EL (cell line): Measurements from ENCODE around the gene TFR2.
A peak's percentile ranks its signal among the peaks of the same experiment; 100 is the strongest.

Source experiments
- DNase-seq: peaks from one replicate; pipeline ENCODE4 v3.0.0-alpha.2; 2016

The TFR2 gene

GRCh38 chr7:100611983-100612729 is 29.2 kb downstream of the TFR2 start, which contains the start of gene MOSPD3:
Gene MOSPD3 (plus strand): TSS chr7:100612540. CDS start chr7:100612792, 252 bp downstream.
- peak; percentile 99 for DNase-seq

DNA sequence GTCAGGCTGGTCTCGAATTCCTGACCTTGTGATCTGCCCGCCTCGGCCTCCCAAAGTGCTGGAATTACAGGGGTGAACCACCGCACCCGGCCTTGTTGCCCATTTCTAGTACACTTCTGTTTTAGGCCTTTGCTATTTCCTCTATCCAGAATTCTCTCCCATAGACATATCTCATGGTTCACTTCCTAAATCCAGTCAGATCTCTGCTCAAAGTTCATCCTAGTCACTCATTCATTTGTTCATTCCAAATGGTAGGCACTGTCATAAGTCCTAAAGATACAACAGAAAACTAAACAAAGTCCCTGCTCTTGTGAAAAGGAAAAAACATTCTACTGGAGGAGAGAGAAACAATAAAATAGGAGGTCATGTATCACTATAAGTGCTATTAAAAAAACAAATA is 31.4 kb downstream of the TFR2 start:
- DNase-seq = no peak

- peak; percentile 29 for DNase-seq
These were observed 34.2 kb downstream of the TFR2 start for GRCh38 chr7:100607111-100607510.

- no peak for DNase-seq
These were observed 35.0 kb downstream of the TFR2 start for GRCh38 chr7:100606313-100606712.

- no peak for DNase-seq
These were observed 36.1 kb downstream of the TFR2 start for GRCh38 chr7:100604976-100605911.

- DNase-seq = peak; percentile 87
These were observed 37.0 kb downstream of the TFR2 start for GRCh38 chr7:100604028-100604975.

DNA sequence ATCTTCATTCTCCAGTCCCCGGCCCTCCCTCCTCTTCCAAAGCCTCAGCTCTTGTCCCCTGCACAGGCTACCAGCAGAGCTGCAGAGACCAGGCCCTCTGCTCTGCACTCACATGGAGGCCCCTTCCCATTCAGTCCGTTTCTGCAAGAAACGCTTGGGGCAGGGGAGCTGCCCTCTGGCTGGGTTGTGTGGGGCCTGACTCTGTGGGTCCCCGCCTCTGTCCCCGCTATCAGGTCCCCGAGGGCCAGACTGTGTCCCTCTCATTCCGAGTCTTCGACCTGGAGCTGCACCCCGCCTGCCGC is 37.7 kb downstream of the TFR2 start:
- peak; percentile 59 for DNase-seq

DNA sequence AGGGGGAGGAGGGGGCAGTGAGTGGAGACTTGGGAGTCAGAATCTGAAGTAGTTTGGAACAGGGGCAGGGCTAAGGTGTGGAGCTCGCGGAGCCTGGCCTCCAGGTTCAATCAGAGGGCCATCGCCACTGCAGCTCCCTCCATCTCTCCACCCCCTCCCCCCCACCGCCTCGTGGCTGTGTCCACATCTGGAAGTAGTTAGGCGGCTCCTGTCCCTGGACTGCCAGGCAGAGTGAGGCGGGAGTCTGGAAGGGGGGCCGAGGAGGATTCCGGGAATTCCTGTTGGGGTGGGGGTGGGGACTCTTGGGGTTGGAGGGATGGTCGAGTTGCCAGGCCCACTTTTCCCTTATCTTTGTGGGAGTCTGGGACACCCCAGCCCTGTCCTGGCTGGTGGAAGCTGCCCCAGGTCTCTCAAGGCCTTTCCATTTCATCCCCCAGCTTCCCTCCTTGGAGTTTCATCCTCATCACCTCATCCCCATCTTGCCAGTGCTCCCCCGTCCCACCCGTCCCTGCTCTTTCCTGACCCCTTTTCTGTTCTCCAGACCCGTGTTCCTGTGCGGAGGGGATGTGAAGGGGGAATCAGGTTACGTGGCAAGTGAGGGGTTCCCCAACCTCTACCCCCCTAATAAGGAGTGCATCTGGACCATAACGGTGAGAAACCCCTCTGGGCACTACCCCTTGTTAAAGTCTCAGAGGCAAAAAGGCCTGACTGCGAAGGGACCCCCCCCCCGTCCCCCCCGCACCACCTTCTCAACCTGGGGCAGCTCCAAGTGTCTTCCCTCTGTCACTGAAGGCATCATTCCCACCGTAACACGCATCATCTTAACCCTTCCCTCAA is 38.2 kb downstream of the TFR2 start:
- peak; percentile 94 for DNase-seq

- no peak for DNase-seq
These were observed 40.7 kb downstream of the TFR2 start for GRCh38 chr7:100600730-100601038.

- no peak for DNase-seq
These were observed 41.2 kb downstream of the TFR2 start for GRCh38 chr7:100599911-100600729.

GRCh38 chr7:100598425-100598824 is 42.9 kb downstream of the TFR2 start:
- DNase-seq = no peak

DNA sequence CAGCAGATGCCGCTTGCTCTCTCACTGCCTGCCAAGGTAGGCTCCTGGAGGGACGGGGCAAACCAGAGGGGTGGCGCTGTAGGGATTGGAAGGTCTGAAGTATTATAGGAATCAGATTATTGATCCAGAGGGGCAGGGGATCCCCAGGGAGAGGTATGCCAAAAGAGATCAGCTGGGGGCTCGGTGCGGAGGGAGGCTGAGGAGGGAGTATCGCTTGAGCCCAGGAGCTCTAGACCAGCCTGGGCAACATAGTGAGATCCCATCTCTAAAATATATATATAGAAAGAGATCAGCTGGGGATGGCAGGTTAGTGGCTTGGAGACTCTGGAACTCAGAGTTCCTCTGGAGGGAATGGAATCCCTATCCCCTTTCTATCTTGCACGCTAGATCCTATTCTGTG is 46.2 kb downstream of the TFR2 start:
- DNase-seq = no peak

- DNase-seq = no peak
These were observed 49.8 kb downstream of the TFR2 start for GRCh38 chr7:100591596-100591995.

DNA sequence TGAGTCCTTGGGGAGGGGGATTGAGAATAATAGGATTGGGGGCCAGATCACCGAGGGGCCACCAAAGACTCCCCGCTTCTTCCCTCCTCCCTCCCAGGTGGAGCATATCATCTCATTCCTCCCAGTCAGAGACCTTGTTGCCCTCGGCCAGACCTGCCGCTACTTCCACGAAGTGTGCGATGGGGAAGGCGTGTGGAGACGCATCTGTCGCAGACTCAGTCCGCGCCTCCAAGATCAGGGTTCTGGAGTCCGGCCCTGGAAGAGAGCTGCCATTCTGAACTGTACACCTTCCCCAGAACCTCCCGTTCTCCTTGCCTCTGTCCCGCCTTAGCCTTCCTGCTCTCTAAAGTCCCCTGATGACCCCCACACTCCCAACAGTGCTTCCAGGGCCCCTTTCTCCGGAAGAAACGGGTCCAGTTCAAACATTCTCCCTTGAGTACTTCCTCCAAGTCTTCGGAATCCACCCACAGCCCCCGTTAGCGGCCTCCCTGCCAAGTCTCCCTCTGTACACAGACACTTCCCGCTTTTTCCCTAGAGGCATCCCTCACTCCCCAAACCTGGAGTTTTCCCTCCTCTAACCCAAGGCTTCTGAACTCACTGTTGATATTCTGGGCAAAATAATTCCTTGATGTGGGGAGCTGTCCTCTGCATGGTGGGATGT is 51.1 kb downstream of the TFR2 start:
- no peak for DNase-seq

DNA sequence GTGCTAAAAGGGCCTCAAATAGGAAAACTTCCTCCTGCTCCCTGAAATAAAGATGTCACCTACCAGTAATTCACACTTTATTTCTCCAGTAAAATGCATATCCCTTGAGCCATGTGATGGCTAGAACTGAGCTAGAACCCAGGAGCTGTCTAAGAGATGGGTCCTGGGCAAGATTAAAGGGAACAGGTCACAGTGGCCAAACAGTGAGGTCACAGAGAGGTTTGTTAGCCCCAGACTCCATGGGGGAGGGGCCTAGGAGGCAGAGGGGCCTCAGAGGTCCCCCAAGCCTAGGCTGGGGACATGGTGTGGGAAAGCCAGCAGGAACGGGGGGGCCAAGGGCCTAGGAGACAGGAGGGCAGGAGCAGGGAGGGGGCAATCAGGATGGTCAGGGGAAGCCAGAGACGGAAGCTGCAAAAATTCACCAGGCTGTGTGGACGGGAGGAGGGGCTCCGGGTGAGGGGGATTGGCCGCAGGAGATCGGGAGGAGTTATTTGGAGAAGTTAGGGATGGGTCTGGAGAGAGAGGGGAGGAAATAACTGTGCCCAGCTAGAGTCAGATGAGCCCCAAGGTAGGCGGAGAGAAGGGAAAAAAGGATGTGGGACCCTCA is 51.9 kb downstream of the TFR2 start:
- DNase-seq = no peak

GRCh38 chr7:100588438-100588837 is 52.9 kb downstream of the TFR2 start:
- peak; percentile 40 for DNase-seq

DNA sequence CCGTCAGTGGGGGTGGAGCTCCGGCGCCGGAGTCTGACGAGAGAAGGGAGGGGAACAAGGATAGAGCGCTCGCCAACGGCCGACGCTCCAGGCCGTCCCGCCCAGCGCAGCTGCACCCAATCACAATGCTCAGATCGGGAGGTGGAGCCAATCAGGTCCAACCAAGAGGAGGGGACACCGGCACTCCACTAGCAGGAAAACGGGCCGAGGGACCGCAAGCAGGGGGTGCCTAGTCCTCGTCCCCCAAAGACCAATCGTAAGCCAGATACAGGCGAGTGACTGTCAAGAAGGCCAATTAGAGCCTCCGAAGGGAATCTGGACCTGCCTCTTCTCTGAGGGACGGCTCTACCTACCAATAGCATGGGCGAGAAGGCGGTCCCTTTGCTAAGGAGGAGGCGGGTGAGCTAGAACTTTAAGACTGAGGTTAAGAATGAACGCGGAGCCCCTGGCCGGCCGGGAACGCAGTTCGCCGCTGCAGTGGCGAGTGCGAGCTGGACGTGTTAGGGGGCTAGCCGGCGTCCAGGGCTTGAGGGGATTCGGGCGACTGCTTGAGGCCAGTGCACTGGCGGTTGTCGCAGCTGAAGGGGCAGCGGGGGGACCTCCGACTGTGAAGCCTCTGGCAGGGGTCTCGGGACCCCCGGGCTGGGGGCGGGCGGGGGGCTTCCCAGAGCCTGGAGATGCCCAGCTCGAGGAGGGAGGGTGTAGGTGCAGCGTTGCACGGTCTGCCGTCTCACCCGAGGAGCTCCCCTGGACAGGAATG is 54.9 kb downstream of the TFR2 start, which contains the start of gene FBXO24:
TSS of gene FBXO24 (plus strand) at position 63 of the 760 bp plus-strand sequence. CDS start at position 361, 298 bp downstream.
- DNase-seq = peak; percentile 100

DNA sequence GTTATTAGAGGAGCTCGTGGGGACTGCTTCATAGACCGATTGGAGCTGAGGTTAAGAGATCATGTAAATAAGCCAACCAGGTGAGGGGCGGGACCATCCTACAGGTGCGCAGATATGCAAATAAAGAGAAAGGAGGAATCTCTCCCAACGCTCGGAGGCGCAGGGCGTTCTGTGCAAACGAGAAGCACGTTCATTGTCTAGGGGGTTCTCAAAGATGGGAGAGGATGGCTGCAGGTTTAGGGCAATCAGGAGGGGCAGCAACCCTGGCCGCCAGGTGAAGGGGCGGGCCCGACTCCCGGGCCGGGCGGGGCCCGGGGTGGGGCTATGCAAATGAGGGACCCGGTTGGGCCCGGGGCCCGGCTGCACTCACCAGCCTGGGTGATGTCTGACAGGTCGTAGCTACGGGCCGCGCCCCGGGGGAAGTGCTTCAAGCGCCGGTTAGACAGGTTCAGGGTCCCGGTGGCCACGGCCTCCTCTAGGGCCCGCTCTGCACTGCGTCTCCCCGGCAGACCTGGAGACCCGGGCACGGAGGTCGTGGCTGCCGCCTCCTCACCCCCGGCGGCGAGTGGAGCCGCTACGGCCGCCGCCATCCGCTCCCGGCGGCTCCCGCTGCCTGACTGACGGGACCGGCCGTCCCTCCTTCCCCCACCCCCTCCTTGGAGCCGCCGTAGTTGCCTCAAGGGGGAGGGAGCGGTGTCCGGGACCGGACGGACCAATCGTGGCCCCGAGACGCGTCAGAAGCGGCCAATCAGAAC is 55.7 kb downstream of the TFR2 start, which contains the start of gene LRCH4:
TSS of gene LRCH4 (minus strand) at position 619 of the 755 bp plus-strand sequence. CDS start at position 590, 29 bp downstream.
- DNase-seq = peak; percentile 45
